HK-2 (cell line): ENCODE measurements around the gene ZNF467.
A peak's percentile ranks its signal among the peaks of the same experiment; 100 is the strongest.

Experiments used
- DNase-seq: peaks from one replicate; pipeline ENCODE4 v3.0.0-alpha.2; 2018; ENCODE audit not compliant: unreplicated experiment

The ZNF467 gene

GRCh38 chr7:149727899-149728476, 45.4 kb downstream of the ZNF467 start:
- DNase-seq = no peak

- no peak for DNase-seq
These were observed 46.1 kb downstream of the ZNF467 start for GRCh38 chr7:149727053-149727898.

GRCh38 chr7:149725916-149726315, 47.5 kb downstream of the ZNF467 start:
- DNase-seq = no peak

GRCh38 chr7:149725426-149725821, 48.0 kb downstream of the ZNF467 start:
- DNase-seq = no peak

GRCh38 chr7:149724661-149725425, 48.5 kb downstream of the ZNF467 start:
- no peak for DNase-seq

- DNase-seq = no peak
These were observed 49.4 kb downstream of the ZNF467 start for GRCh38 chr7:149723795-149724495.

- no peak for DNase-seq
These were observed 50.2 kb downstream of the ZNF467 start for GRCh38 chr7:149723082-149723767.

GRCh38 chr7:149722356-149722957, 50.9 kb downstream of the ZNF467 start:
- no peak for DNase-seq

- DNase-seq = no peak
These were observed 52.2 kb downstream of the ZNF467 start for GRCh38 chr7:149721084-149721601.

- DNase-seq = peak; percentile 61
These were observed 52.9 kb downstream of the ZNF467 start for GRCh38 chr7:149720372-149721083.

- no peak for DNase-seq
These were observed 53.5 kb downstream of the ZNF467 start for GRCh38 chr7:149719912-149720335.

- no peak for DNase-seq
These were observed 54.1 kb downstream of the ZNF467 start for GRCh38 chr7:149719050-149719899.

- no peak for DNase-seq
These were observed 54.7 kb downstream of the ZNF467 start for GRCh38 chr7:149718730-149719049.

- no peak for DNase-seq
These were observed 55.9 kb downstream of the ZNF467 start for GRCh38 chr7:149717481-149717880.

GRCh38 chr7:149716932-149717307, 56.5 kb downstream of the ZNF467 start:
- no peak for DNase-seq

GRCh38 chr7:149716007-149716931, 57.1 kb downstream of the ZNF467 start:
- DNase-seq = no peak

- no peak for DNase-seq
These were observed 57.9 kb downstream of the ZNF467 start for GRCh38 chr7:149715476-149715875.

- DNase-seq = no peak
These were observed 58.4 kb downstream of the ZNF467 start for GRCh38 chr7:149714910-149715471.
